ENCODE data around the gene SCUBE2.

DNA sequence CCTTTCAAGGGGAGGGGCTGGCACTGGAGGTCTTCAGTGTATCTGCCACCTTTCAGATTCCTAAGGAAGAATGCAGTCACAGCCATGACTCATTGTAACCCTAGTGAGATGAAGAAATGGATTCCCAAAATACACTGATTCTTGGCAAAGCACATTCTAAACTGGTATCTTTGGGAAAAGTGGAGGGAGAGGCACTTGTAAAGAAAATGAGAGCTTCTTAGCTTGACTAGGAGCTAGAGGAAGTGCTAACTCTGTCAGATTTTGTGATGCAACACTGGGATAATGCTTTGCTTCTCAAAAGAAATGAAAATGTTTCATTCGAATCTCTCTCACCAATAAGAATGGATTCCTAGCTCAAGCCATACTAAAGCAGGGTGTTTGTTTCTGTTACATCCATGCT, 101.9 kb downstream of the SCUBE2 start:
- TF ChIP-seq EZH2 (IDR thresholded peaks at IDR 0.05; ENCODE audit: borderline replicate concordance, low read depth, low read length, severe bottlenecking) (no peak), POLR2A (IDR thresholded peaks at IDR 0.05; ENCODE audit: low read depth, low read length) (no peak), POLR2AphosphoS5 (IDR thresholded peaks at IDR 0.05; ENCODE audit: insufficient read depth, low read depth, low read length) (no peak), MYC (IDR thresholded peaks at IDR 0.05; ENCODE audit: low read depth, low read length) (no peak)
- TF ChIP-seq, protein P1, sequence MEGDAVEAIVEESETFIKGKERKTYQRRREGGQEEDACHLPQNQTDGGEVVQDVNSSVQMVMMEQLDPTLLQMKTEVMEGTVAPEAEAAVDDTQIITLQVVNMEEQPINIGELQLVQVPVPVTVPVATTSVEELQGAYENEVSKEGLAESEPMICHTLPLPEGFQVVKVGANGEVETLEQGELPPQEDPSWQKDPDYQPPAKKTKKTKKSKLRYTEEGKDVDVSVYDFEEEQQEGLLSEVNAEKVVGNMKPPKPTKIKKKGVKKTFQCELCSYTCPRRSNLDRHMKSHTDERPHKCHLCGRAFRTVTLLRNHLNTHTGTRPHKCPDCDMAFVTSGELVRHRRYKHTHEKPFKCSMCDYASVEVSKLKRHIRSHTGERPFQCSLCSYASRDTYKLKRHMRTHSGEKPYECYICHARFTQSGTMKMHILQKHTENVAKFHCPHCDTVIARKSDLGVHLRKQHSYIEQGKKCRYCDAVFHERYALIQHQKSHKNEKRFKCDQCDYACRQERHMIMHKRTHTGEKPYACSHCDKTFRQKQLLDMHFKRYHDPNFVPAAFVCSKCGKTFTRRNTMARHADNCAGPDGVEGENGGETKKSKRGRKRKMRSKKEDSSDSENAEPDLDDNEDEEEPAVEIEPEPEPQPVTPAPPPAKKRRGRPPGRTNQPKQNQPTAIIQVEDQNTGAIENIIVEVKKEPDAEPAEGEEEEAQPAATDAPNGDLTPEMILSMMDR (IDR thresholded peaks at IDR 0.05; ENCODE audit: extremely low read depth in 1 of 2, insufficient read depth in 1 of 2, low read depth in 1 of 2, low read length in 2 of 2): no peak
- TF ChIP-seq, protein P2, sequence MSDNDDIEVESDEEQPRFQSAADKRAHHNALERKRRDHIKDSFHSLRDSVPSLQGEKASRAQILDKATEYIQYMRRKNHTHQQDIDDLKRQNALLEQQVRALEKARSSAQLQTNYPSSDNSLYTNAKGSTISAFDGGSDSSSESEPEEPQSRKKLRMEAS (IDR thresholded peaks at IDR 0.05; ENCODE audit: insufficient read depth, insufficient read length): no peak
